ENCODE data around the gene RFFL.

- TF ChIP-seq CTCF (IDR thresholded peaks at IDR 0.05) (no peak), POLR2AphosphoS5 (IDR thresholded peaks at IDR 0.05) (no peak), POLR2A (IDR thresholded peaks at IDR 0.05) (no peak)
Observed at GRCh38 chr17:35103271-35103670, 39.8 kb upstream of the RFFL start.

Measured in prostate gland (tissue), 2 donors.